Hippocampal formation (tissue), 2 donors: Measurements from ENCODE around the gene CLIP4.

ENCODE experiments used
- DNase-seq, 2 donors: peaks; one replicate each; lab custom pipeline; 2025; lab: John Stamatoyannopoulos, UW

The CLIP4 gene

GRCh38 chr2:29191817-29192216, 76.6 kb downstream of the CLIP4 start:
- no peak for DNase-seq

GRCh38 chr2:29192526-29192925, 77.3 kb downstream of the CLIP4 start:
- DNase-seq, result no peak

- no peak for DNase-seq
These were observed 77.9 kb downstream of the CLIP4 start for GRCh38 chr2:29193111-29193510.

GRCh38 chr2:29193681-29194080, 78.5 kb downstream of the CLIP4 start:
- no peak for DNase-seq

GRCh38 chr2:29195796-29196195, 80.6 kb downstream of the CLIP4 start:
- no peak for DNase-seq

GRCh38 chr2:29196792-29197788, 81.9 kb downstream of the CLIP4 start:
- DNase-seq, result peak; percentile 8 to 67

GRCh38 chr2:29201979-29202378, 86.8 kb downstream of the CLIP4 start:
- no peak for DNase-seq

GRCh38 chr2:29202819-29203495, 87.7 kb downstream of the CLIP4 start:
- DNase-seq, result no peak

- DNase-seq, result no peak
These were observed 91.7 kb downstream of the CLIP4 start for GRCh38 chr2:29206941-29207340.

GRCh38 chr2:29207352-29208148, 92.3 kb downstream of the CLIP4 start:
- DNase-seq, result no peak

- no peak for DNase-seq
These were observed 94.3 kb downstream of the CLIP4 start for GRCh38 chr2:29209551-29209950.

GRCh38 chr2:29212009-29212408, 96.8 kb downstream of the CLIP4 start:
- DNase-seq, result no peak

- DNase-seq, result no peak
These were observed 98.7 kb downstream of the CLIP4 start for GRCh38 chr2:29213888-29214291.

GRCh38 chr2:29215073-29215472, 99.9 kb downstream of the CLIP4 start:
- DNase-seq, result no peak

- DNase-seq, result no peak
These were observed 100.8 kb downstream of the CLIP4 start for GRCh38 chr2:29215739-29216608.

- no peak for DNase-seq
These were observed 101.3 kb downstream of the CLIP4 start for GRCh38 chr2:29216609-29216909.

- DNase-seq, result no peak
These were observed 102.9 kb downstream of the CLIP4 start for GRCh38 chr2:29218071-29218470.

- no peak for DNase-seq
These were observed 103.4 kb downstream of the CLIP4 start for GRCh38 chr2:29218550-29219125.

GRCh38 chr2:29219374-29219773, 104.2 kb downstream of the CLIP4 start:
- no peak for DNase-seq

GRCh38 chr2:29220506-29221270, 105.5 kb downstream of the CLIP4 start:
- no peak for DNase-seq
